Hematopoietic multipotent progenitor cell treated with erythropoietin and hydrocortisone succinate and interleukin-3 and kit ligand, for 8 days (in vitro differentiated cells): ENCODE data around the gene ASCC3.

Experiments used
- DNase-seq: peaks from one replicate; pipeline ENCODE4 v3.0.0-alpha.2; 2015

ASCC3 gene

GRCh38 chr6:100719883-100720682 is 161.0 kb downstream of the ASCC3 start:
- DNase-seq: peak; percentile 86

- DNase-seq: no peak
These were observed 168.1 kb downstream of the ASCC3 start for GRCh38 chr6:100712997-100713396.

- DNase-seq: no peak
These were observed 174.6 kb downstream of the ASCC3 start for GRCh38 chr6:100706491-100706890.

GRCh38 chr6:100704961-100705360 is 176.2 kb downstream of the ASCC3 start:
- DNase-seq: no peak

GRCh38 chr6:100701728-100702127 is 179.4 kb downstream of the ASCC3 start:
- no peak for DNase-seq

GRCh38 chr6:100700009-100700408 is 181.1 kb downstream of the ASCC3 start:
- DNase-seq: no peak

- peak; percentile 58 for DNase-seq
These were observed 185.7 kb downstream of the ASCC3 start for GRCh38 chr6:100695445-100695844.

GRCh38 chr6:100693249-100693927 is 187.7 kb downstream of the ASCC3 start:
- no peak for DNase-seq

GRCh38 chr6:100691972-100692371 is 189.2 kb downstream of the ASCC3 start:
- no peak for DNase-seq

- no peak for DNase-seq
These were observed 194.9 kb downstream of the ASCC3 start for GRCh38 chr6:100686216-100686615.

- no peak for DNase-seq
These were observed 195.4 kb downstream of the ASCC3 start for GRCh38 chr6:100685747-100686146.

GRCh38 chr6:100680163-100680562 is 201.0 kb downstream of the ASCC3 start:
- no peak for DNase-seq

GRCh38 chr6:100678027-100678426 is 203.1 kb downstream of the ASCC3 start:
- DNase-seq: peak; percentile 43

GRCh38 chr6:100677240-100677639 is 203.9 kb downstream of the ASCC3 start:
- no peak for DNase-seq

- DNase-seq: no peak
These were observed 207.5 kb downstream of the ASCC3 start for GRCh38 chr6:100673641-100674040.

- no peak for DNase-seq
These were observed 209.4 kb downstream of the ASCC3 start for GRCh38 chr6:100671740-100672139.

GRCh38 chr6:100670056-100670455 is 211.1 kb downstream of the ASCC3 start:
- DNase-seq: no peak

- DNase-seq: no peak
These were observed 216.1 kb downstream of the ASCC3 start for GRCh38 chr6:100665041-100665380.

- DNase-seq: peak; percentile 52
These were observed 216.7 kb downstream of the ASCC3 start for GRCh38 chr6:100664274-100665040.

GRCh38 chr6:100663219-100663863 is 217.8 kb downstream of the ASCC3 start:
- DNase-seq: no peak

- DNase-seq: no peak
These were observed 218.9 kb downstream of the ASCC3 start for GRCh38 chr6:100662264-100662663.

- DNase-seq: no peak
These were observed 222.6 kb downstream of the ASCC3 start for GRCh38 chr6:100658486-100658885.

- DNase-seq: peak; percentile 54
These were observed 223.3 kb downstream of the ASCC3 start for GRCh38 chr6:100657678-100658330.
